ENCODE measurements around the gene SPEG.

DNA sequence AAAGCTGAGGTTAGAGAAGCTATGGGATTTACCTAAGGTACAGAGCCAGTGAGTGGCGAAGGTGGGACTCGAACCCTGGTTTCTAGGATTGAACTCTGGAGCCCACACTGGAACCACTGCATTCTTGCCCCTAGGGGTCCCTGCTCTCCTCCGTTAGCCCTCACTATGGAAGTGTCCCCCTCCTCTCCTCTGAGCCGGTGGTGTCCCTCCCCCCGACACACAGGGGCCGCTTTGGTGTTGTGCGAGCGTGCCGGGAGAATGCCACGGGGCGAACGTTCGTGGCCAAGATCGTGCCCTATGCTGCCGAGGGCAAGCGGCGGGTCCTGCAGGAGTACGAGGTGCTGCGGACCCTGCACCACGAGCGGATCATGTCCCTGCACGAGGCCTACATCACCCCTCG is 55.5 kb downstream of the SPEG start:
- TF ChIP-seq EZH2 (IDR thresholded peaks at IDR 0.05) = no peak
- TF ChIP-seq, protein P1, sequence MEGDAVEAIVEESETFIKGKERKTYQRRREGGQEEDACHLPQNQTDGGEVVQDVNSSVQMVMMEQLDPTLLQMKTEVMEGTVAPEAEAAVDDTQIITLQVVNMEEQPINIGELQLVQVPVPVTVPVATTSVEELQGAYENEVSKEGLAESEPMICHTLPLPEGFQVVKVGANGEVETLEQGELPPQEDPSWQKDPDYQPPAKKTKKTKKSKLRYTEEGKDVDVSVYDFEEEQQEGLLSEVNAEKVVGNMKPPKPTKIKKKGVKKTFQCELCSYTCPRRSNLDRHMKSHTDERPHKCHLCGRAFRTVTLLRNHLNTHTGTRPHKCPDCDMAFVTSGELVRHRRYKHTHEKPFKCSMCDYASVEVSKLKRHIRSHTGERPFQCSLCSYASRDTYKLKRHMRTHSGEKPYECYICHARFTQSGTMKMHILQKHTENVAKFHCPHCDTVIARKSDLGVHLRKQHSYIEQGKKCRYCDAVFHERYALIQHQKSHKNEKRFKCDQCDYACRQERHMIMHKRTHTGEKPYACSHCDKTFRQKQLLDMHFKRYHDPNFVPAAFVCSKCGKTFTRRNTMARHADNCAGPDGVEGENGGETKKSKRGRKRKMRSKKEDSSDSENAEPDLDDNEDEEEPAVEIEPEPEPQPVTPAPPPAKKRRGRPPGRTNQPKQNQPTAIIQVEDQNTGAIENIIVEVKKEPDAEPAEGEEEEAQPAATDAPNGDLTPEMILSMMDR (IDR thresholded peaks at IDR 0.05) = peak; percentile 33

All from neural progenitor cell (in vitro differentiated cells).